ENCODE measurements around the gene DNAJC15. TPM values are rescaled to one million over a fixed set of nuclear protein-coding genes. Genes with fewer than 3 reads are reported as not detected.
"Not testable (repeated sequence)": the region's sequence is repeated elsewhere in the genome, so short reads cannot be mapped to it uniquely, and the experiment has no call there.

The DNAJC15 gene
- total RNA-seq, 2 experiments from 2014 or later: 2.2 TPM; not detected in 1

- BruUV-seq (replicated peaks): no TSS peak
- Histone ChIP-seq H3K4me3 (ENCODE audit: low read depth, low read length, poor library complexity, severe bottlenecking) (no peak overlapping the region), H2AFZ (ENCODE audit: low read length) (no peak overlapping the region), H3K4me1 (ENCODE audit: insufficient read depth, low read length, poor library complexity, severe bottlenecking) (no peaks in the 10 kb centered on the region), H3K36me3 (ENCODE audit: insufficient read depth, low read length) (no peaks in the 10 kb centered on the region), H3K4me2 (ENCODE audit: low read length) (no peak overlapping the region; the same call in 1 of the 2 replicates), H3K9me2 (ENCODE audit: insufficient read depth, low read length) (no peaks in the 10 kb centered on the region), H3K79me2 (ENCODE audit: insufficient read depth, low read depth, low read length) (no peaks in the 10 kb centered on the region), H3K27ac (ENCODE audit: low read depth, low read length, poor library complexity, severe bottlenecking) (no peak overlapping the region), H3K9me3 (ENCODE audit: low read length) (no peaks in the 10 kb centered on the region), H4K20me1 (ENCODE audit: insufficient read depth, low read length) (no peaks in the 10 kb centered on the region)
- ChIA-PET POLR2A (interaction anchor here (0.6 to 1.5 kb wide), 3 partner anchors 10 to 380 kb away, joined by 3 to 4 read pairs (median 4); no protein-coding TSS in a partner anchor), CTCF (ENCODE audit: unreplicated experiment) (no interaction called here)
- no peak for DNase-seq (ENCODE audit: low spot score)
- intact Hi-C loops (cut with micrococcal nuclease; ENCODE audit: unreplicated experiment): no loop called here
- TF ChIP-seq CTCF (conservative IDR thresholded peaks at IDR 0.05; ENCODE audit: low read length): no peak
Measured at GRCh38 chr13:43074824-43075510, 51.6 kb downstream of the DNAJC15 start.

- H4K20me1 ChIP-seq (ENCODE audit: insufficient read depth, low read length); H3K4me2 ChIP-seq (ENCODE audit: low read length); BruUV-seq (replicated peaks); DNase-seq (ENCODE audit: low spot score); H2AFZ ChIP-seq (ENCODE audit: low read length); H3K36me3 ChIP-seq (ENCODE audit: insufficient read depth, low read length); H3K79me2 ChIP-seq (ENCODE audit: insufficient read depth, low read depth, low read length); intact Hi-C loops (cut with micrococcal nuclease; ENCODE audit: unreplicated experiment); CTCF ChIA-PET (ENCODE audit: unreplicated experiment); H3K27ac ChIP-seq (ENCODE audit: low read depth, low read length, poor library complexity, severe bottlenecking); H3K4me3 ChIP-seq (ENCODE audit: low read depth, low read length, poor library complexity, severe bottlenecking); H3K4me1 ChIP-seq (ENCODE audit: insufficient read depth, low read length, poor library complexity, severe bottlenecking); H3K9me3 ChIP-seq (ENCODE audit: low read length); H3K9me2 ChIP-seq (ENCODE audit: insufficient read depth, low read length): not testable (repeated sequence)
- POLR2A ChIA-PET: interaction anchor here (1.0 to 1.5 kb wide), 2 partner anchors 10 to 104 kb away, joined by 3 to 4 read pairs; no protein-coding TSS in a partner anchor
Measured at GRCh38 chr13:43075511-43075902, 52.1 kb downstream of the DNAJC15 start.

GRCh38 chr13:43077046-43077445, 53.7 kb downstream of the DNAJC15 start:
- DNase-seq (ENCODE audit: low spot score): no peak
- H3K36me3 ChIP-seq (ENCODE audit: insufficient read depth, low read length): no peaks in the 10 kb centered on the region
- no peaks in the 10 kb centered on the region for H4K20me1 ChIP-seq (ENCODE audit: insufficient read depth, low read length)
- H2AFZ ChIP-seq (ENCODE audit: low read length): no peak overlapping the region
- no peaks in the 10 kb centered on the region for H3K9me2 ChIP-seq (ENCODE audit: insufficient read depth, low read length)
- H3K9me3 ChIP-seq (ENCODE audit: low read length): no peaks in the 10 kb centered on the region
- H3K4me3 ChIP-seq (ENCODE audit: low read depth, low read length, poor library complexity, severe bottlenecking): no peak overlapping the region
- H3K4me1 ChIP-seq (ENCODE audit: insufficient read depth, low read length, poor library complexity, severe bottlenecking): no peaks in the 10 kb centered on the region
- intact Hi-C loops (cut with micrococcal nuclease; ENCODE audit: unreplicated experiment): no loop called here
- POLR2A ChIA-PET: no interaction called here
- BruUV-seq (replicated peaks): no TSS peak
- CTCF ChIA-PET (ENCODE audit: unreplicated experiment): interaction anchor here (0.5 kb wide), 1 partner anchor 551 kb away, joined by 3 read pairs; no protein-coding TSS in a partner anchor
- H3K79me2 ChIP-seq (ENCODE audit: insufficient read depth, low read depth, low read length): no peaks in the 10 kb centered on the region
- H3K27ac ChIP-seq (ENCODE audit: low read depth, low read length, poor library complexity, severe bottlenecking): no peak overlapping the region
- TF ChIP-seq CTCF (conservative IDR thresholded peaks at IDR 0.05; ENCODE audit: low read length) (no peak), EZH2phosphoT487 (IDR thresholded peaks at IDR 0.05; ENCODE audit: borderline replicate concordance, low read depth, low read length) (no peak)
- no peak overlapping the region for H3K4me2 ChIP-seq (ENCODE audit: low read length)
